ENCODE data around the gene TXNDC16.

GRCh38 chr14:52494444-52494843 is 57.9 kb downstream of the TXNDC16 start:
- TF ChIP-seq CTCF (conservative IDR thresholded peaks at IDR 0.05; ENCODE audit: low read length) (no peak), EZH2phosphoT487 (IDR thresholded peaks at IDR 0.05; ENCODE audit: borderline replicate concordance, low read depth, low read length) (no peak)

All from OCI-LY7 (cell line).